ENCODE data around the gene MTG2.

The MTG2 gene

GRCh38 chr20:62222266-62222850 lies 39.5 kb downstream of the MTG2 start:
- DNase-seq: no peak

DNA sequence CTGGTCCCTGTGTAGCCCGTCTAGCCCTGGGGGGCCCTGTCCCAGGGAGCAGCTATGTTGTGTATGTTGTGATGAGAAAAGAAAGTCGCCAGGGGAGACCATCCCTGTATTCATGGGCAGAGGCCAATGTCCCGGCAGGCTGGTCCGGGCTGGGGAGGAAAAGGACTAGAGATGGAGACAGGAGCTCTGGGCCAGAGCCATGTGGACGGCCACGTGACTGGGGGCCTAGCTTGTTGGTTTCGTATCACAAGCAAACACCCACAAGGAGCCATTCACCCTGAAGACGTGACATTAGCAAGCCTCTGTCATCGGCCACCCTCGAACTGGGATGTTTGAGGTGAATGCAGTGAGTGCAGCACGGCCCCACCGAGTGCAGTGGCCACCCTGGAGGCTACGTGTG lies 40.1 kb downstream of the MTG2 start:
- no peak for DNase-seq

DNA sequence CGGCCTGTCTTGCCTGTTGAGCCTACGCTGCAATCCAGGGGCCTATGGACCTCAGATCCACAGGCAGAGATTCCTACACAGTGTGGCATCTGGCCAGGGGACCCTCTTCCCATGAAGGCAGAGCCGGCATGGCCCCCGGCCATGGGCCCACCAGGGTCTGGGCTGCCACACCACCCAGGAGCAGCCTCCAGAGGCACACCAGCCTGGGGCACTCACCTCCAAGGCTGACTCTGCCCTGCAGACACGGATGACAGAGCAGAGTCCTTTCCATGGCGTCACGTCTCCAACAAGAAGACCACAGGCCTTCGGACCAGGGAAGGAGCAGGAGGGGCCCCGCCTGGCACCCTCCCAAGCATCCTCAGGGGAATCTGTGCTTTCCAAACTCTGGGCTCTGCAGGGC lies 40.7 kb downstream of the MTG2 start:
- no peak for DNase-seq

- DNase-seq: no peak
These were observed 41.5 kb downstream of the MTG2 start for GRCh38 chr20:62224113-62224855.

- DNase-seq: no peak
These were observed 42.2 kb downstream of the MTG2 start for GRCh38 chr20:62225026-62225425.

DNA sequence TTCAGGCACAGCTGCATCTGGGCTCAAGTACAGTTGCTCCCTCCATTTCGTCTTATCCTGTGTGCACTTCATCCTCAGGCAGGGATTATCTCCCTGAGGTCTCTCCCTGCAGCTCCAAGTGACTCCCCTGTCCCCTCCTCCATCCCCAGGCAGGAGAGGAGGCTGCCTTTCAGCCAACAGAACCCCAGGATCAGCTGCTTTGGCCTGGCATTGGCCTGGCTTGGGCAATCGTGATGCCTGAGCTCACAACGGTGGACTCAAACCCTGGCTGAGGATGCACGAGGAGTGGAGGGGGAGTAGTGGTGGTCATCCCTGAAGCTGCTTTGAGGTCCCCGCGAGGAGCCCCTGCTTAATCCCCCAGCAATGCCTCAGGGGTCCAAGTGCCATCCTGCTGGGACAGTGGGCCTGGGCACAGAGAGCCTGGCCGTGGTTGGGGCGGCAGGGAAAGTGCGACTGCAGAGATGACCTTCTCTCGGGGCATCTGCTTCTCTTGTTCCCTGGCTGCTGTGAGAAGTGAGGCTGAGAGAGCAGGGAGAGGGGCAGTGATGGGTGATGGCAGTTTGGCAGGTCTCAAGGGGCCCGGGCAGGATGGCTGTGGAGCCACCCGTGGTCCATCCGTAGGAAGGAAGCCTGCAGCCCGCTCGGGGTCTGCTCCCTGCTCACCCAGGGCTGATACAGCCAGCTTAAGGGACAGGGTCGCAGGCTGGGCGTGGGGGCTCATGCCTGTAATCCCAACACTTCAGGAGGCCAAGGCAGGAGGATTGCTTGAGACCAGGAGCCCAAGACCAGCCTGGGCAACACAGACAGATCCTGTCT lies 43.2 kb downstream of the MTG2 start:
- no peak for DNase-seq

- DNase-seq: no peak
These were observed 44.1 kb downstream of the MTG2 start for GRCh38 chr20:62226707-62227590.

GRCh38 chr20:62227591-62227976 lies 44.8 kb downstream of the MTG2 start:
- DNase-seq: no peak

GRCh38 chr20:62227977-62228958 lies 45.4 kb downstream of the MTG2 start:
- DNase-seq: no peak

- no peak for DNase-seq
These were observed 46.2 kb downstream of the MTG2 start for GRCh38 chr20:62228982-62229545.

DNA sequence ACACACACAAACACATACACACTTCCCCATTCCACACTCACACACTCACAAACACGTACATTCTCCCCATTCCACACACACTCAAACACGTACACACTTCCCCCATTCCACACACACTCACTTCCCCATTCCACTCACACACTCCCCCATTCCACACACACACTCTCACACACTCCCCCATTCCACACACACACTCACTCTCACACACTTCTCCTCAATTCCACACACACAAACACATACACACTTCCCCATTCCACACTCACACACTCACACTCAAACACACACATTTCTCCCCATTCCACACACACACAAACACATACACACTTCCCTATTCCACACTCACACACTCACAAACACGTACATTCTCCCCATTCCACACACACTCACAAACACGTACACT lies 46.8 kb downstream of the MTG2 start:
- DNase-seq: no peak

DNA sequence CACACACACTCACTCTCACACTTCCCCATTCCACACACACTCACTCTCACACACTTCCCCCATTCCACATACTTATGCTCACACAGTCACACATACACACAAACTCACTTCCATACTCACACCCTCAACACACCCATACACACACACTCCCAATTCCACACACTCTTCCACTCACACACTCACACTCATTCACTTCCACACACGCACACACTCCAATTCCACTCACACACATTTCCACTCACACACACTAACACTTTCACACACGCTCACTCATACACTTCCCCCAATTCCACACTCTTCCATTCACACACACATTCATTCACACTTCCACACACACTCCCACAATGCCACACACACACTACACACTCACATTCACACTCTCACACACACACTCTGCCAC lies 47.4 kb downstream of the MTG2 start:
- DNase-seq: no peak

GRCh38 chr20:62230696-62231095 lies 47.9 kb downstream of the MTG2 start:
- no peak for DNase-seq

DNA sequence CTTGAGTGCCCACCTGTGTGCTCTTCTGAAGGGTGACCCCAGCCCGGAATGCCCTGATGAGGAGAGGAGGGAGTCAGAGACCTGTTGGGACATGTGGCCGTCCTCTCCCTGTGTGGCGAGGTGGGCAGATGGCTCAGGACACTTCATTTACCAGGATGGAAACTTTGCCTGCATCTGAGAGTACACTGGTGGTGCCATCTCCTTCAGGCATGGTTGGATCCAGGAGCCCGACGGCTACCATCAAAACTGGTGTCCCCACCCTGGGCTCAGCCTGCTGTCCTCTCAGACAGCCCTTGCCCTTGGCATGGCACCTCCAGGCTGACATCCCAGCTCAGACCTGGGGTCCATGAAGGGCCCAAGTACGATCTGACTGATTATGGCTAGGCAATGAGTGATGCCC lies 48.5 kb downstream of the MTG2 start:
- no peak for DNase-seq

GRCh38 chr20:62232194-62232593 lies 49.4 kb downstream of the MTG2 start:
- DNase-seq: no peak

DNA sequence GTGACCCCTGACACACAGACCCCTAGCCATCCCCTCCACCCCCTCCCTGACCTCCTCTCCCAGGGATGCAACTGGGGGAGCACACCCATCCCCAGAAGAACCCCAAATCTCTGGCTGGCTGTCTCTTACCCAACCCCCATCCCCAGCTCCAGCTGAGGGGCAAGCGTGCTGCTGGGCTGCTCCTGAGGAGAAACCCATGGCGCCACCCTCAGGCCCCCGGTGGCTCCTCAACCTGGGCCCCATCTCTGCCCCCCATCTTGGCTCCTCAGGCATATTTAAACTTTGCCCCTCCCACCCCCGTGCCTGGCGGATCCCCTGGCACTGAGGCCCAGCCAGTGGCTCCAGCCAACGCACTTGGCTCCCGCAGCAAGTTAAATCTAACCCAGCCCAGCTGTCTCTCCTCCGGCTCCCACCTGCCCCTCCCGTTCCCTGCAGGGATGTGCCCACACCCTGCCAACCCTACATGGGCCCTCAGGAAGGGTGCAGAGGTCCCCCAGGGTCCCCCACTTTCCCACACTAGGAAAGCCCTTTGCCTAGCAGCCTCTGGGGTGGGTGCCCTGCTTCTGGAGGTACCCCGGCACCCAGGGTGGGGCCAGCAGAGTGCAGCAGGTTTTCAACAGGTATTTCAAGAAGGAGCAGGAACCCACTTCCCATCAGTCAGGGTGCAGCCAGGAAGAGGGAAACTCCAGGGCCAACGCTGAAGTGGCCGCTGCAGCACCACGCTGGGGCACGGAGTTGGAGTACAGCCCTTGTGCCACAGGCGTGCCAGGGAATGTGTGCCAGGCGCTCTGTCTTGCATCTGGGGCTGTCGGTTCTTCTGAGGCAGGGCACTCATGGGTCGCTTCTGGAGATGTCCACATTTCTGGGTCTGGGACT lies 50.2 kb downstream of the MTG2 start:
- no peak for DNase-seq

- DNase-seq: no peak
These were observed 50.9 kb downstream of the MTG2 start for GRCh38 chr20:62233684-62234083.

DNA sequence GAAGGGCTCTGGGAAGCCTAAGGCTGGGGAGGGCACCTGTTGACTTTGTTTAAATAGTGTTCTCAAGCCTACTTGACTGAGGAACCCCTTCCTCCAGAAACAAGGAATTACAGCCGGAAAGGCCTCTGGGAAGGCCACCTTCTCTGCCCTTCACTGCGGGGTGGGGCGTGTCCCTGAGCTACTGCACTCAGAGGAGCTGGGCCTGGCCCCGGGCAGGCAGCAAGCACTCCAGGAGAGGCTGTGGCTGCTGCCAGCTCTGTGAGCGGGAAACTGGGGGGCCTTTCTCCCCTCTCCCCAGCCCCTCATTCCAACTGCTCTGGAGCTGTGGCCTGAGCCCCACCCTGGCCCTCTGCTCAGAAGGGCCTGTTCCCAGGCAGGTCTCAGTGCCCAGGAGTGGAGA lies 51.5 kb downstream of the MTG2 start:
- DNase-seq: no peak

GRCh38 chr20:62235001-62235776 lies 52.4 kb downstream of the MTG2 start:
- DNase-seq: no peak

GRCh38 chr20:62235777-62236157 lies 52.9 kb downstream of the MTG2 start:
- DNase-seq: no peak

All from midbrain (tissue), 1 donor.